Fibroblast of skin of right biceps (primary cell): ENCODE results near the gene OTULIN.

Source experiments
- DNase-seq: peaks from one replicate; pipeline ENCODE4 v3.0.0-alpha.2; 2013

OTULIN gene

DNA sequence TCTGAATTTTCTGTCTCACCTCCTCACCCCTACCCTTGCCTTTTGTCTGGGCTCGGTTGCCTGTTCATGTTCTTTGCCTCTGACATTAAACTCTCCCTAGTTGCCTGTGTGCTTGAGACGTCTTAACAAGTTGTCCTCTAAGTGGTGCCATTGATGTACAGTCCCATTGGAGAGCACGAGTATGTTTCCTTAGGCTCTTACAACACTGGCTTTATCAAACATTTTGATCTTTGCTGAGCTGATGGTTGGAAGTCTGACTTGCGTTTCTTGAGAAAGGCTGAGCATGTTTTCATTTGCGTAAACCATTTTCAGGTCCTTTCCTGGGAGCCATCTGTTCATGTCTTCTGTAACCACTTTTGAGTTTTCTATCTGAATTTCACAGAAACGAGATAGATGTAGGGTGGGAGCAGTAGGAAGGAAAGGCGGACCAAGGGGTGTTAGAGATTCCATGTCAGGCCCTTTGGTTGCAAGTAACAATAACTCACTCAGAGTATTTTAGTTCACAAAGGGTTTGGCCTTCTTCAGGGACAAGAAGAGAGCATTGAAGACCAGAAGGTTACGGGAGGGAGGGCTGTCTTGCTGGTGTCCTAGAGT is 35.4 kb downstream of the OTULIN start:
- DNase-seq: no peak

DNA sequence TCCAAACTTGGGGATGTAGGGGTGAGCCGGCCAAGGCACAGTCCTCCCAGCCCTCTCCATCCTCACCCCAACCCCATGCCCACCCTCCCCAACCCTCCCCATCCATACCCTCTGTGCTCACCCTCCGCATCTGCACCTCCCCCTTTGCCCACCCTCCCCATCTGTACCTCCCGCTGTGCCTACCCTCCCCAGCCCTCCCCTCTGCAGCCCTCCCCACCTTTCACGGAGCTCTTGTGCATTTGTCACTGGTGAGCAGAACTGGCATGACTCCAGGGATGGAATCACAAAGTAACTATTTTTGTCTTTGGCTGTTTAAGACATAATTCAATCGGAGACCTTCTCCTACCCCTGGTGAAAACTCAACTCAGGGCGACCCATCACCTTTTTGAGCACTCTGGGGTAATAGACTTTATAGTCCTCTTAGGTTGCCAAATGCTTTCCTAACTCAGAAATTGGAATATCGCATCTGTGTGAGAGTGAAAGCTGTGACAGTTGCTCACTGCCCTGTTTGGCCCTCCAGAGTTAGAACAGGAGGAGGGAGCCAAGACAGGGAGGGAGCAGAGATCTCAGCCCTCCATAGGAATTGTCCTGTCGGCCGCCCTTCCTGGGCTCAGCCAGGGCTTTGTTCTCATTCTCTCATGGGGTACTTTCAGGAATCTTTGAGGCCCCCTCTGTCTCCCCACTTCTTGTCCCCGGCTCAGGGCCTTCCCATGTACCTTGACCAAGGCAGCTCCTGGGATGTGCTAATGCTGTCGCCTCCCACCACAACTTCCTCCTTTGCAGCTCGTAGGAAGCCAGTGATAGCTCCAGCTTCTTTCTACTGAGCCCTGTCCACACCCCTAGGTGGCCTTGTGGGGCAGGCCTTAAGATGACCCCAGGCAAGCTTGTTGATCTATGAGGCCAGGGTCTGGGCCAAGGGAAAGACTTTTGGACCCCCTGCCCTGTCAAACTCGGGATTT is 36.2 kb downstream of the OTULIN start:
- peak; percentile 35 for DNase-seq

DNA sequence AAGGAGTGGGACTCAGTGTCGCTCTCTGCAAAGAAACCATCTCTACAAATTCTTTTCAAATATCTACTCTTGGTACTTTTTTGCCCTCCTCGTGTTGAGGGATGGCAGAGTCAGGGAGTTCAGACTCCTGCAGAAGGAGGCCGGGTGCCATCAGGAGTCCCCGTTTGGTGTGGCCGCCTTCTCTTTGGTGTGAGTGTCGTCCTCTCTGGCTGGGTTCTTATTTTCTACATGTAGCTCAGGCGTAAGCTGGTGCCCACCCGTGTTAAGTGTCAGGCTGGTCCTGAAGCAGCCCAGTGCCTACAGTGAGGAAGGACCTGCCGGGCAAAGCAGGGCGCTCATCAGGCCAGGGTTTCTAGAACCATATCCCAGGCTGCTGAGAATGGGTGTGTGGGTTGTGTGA is 37.0 kb downstream of the OTULIN start:
- no peak for DNase-seq

DNA sequence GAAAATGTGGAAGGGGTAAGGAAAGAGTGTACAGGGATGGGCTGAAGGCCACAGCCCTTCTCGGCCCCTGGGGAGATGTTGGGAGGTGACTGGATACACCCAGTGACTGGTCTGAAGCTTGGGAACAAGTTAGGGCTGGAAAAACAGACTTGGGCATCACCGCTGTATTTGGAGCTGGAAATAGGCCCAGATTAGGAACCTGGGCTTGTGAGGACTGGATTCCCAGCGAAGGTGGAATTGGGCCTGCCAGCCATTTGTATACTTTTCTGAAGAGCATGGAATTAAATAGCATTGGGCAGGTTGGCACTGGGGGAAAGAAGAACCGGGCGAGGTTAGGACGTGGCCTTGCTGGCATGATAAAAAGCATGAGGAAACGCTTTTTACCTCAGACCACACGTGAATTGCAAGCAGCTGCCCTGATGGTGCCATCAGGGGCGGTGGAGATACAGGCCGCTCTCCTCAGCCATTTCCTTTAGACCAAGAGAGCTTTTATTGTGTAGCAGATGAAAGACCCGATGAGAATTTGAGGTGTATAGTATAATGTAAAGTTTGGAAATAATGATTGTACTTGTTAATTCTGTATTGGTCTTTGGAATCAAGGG is 37.8 kb downstream of the OTULIN start:
- no peak for DNase-seq

DNA sequence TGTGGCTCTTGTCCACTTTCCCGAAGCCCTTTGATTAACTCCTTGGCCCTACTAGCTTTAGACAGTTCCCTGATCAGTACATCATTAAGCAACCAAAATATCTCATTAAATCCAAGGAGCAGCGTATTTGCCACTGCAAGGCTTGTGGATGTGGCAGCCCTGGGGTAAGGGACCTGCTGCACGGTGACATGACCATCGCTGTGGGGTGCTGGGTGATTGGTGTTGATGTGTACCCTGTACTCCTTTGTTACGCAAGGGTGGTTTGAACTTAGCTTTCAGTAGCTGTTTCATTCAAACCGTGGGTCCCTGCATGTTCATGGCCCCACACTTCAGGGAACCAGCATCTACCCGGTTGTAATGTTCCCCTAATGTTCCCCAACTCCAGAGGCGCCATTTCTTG is 41.0 kb downstream of the OTULIN start:
- no peak for DNase-seq

DNA sequence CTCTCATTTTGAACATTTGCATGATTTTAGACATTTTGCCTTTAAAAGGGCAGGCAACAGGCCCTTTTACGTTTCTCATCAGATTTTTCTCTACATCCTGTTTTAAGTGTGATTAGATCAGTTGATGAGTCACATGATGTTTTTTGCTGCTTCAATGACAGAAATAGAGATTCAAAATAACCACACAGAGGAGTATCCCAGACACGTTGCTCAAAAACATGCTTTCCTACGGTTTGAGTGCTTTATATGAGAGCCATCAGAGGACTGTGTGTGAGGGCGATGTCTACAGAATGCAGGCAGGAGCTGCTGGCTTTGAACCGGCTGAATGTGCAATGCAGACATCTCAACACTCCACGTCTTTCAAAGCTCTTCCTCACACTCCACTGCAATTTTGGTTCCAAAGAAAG is 42.1 kb downstream of the OTULIN start:
- peak; percentile 75 for DNase-seq

DNA sequence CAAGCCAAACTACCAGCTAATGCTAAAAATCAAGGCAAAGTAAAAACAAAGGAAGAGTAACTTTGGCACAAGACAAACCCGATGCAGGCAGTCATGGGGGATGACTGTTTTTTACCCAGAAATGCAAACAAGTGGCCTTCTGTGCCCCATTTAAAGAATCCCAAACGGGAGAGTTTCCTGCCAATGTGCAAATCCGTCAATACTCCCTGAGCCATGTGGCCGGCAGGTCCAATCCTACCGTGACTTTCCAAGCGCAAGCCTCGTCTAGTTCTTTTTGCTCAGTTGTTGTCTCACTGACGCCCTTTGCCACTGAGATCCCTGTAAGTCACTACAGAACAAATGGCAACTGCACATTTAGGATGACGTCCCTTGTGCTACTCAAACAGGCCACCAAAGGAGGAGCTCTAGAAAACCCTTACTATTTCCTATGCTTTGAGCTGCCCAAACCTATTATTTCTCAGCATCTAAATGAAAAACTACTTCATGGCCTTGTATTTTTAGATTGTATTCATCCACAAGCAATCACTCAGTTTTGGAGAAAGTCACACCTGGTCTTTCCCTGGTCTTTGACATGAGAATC is 43.4 kb downstream of the OTULIN start:
- no peak for DNase-seq

DNA sequence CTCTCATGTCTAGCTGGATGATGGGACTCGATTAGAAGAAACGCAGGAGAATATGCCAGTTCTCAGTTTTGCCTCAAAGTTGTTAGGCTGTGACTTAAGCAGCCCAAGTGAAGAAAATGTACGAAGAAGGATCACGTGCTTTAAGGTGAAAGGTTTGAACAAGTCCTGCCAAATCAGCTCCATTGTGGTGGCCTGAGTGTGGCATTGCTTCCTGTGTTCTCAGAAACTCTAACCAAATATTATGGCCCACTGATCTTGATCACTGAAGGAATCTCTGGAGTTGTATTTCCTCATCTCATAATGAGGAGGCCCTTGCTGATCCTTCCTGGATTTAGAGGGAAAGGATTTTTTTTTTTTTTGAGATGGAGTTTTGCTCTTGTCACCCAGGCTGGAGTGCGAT is 44.0 kb downstream of the OTULIN start:
- no peak for DNase-seq

DNA sequence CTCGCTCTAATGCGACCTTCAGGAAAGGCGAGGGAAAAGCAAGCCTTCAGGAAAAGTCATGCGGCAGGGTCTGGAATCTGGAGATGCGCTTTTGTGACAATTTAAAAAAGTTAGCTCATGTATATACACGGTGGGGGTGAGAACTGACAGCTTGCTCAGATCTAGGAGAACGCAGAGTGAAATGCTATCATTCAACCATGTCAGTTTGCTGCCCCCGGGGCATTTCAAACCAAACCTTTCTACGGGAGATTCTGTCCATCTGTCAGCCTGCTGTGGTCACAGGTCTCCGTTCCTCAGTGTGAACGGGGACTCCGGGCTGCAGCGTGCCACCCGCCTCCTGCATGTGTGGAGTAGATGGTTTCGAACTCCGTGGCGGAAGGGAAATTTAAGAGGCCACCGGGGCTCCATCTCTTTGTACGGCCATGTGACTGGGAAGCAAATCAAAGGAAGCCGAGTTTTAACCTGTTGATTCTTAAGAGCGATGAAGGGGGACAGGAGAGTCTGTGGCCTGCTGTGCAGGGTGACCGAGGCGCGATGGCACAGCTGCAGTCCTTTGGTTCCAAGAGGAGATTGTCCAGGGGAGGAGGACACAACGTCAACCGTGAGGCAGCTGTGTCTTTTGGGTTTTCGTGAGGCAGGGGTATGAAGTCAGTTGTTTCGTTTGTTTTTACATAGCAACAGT is 45.9 kb downstream of the OTULIN start:
- no peak for DNase-seq

DNA sequence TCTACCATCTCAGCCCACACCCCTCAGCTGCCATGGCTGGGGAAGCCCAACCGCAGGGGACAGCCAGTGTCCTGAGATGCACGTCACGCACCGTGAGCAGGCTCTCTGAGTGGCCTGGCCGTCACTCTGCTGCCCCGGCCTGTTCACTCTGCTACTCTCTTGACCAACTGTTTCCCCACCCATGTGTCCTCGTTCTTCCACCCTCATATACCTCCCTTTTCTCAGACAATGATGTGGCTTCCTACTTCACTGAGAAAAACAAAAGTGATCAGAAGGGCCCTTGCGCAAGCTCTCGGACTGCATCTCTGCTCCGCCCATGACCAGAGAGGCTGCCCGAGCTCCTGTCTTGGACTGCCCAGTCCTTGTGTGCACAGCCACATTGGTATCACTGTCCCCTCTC is 47.6 kb downstream of the OTULIN start:
- DNase-seq: no peak

DNA sequence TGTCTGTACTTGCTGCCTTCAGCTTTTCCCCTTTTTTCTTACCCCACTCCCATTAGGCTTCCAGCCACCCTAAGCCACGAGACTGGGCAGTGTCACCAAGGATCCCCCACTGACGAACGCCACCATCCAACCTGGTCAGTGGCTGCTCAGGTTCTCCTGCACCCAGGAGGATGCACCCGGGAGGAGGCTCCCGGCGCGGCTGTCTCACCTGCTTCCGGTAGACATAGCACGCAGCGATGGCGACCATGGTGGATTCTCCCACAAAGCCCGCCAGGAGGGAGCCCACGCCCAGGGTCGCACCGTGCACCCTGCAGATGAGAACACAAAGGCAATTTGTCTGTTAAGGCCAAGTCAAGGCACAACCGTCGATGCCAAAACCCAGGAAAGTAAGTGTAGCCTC is 48.1 kb downstream of the OTULIN start:
- DNase-seq: no peak

DNA sequence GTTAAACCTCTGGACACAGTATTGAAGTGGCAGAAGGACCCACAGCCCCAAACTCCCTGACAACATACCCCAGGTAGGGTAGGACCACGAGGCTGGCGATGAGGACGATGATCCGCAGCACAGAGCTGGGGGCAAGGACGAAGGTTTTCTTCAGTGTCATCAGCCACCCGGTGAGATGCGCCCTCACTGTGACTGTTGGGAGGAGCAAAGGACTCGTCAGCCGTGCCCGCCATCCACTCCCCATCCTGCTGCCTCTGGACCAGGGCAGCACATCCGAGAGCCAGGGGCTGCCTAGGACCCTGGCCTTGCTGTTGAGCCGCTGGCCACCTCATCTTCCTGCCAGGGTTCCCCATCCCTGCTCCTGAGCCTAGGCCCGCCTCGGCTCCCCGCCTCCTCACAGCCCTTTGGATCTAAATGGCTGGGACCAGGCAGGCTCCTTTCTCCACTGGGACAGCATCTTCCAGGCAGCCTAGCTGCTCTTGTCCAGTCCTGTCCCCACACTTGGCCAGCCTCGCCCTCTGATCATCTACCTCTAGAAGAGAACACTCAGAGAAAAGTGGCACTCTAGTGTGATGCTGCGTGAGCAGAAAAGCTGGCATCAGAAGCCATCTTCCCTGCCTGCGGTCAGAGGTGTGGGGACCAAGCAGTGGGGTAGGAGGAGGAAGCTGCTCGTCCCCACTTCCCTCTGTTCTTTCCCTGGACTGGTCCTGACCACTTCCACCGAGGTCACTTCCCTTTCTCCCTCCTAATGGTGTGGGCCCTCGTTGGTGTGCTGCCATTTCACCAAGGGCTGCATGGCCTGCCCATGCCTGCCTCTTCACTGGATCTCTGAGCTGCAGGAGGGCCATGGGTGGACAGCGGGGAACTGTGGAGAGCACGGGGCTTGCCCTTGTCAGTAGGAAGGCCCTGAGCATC is 49.2 kb downstream of the OTULIN start:
- DNase-seq: no peak

DNA sequence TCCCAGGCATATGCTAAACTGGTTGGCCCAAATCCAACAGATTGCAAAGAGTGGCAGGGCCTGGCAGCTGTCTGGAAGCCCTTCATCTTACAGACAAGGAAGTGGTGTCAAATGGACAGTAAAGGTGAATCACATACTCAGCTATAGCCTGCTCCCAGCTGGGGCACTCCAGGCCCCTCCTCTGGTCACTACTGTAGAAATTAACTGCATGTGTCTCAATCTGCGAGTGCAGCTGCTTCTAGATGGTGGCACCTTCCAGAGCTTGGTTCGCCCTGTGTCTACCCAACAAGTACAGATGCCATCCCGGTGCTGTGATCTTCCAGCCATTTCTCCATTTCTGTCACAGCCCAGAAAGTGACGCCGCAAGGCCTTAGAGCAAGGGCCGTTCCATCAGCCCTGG is 50.2 kb downstream of the OTULIN start:
- DNase-seq: no peak

DNA sequence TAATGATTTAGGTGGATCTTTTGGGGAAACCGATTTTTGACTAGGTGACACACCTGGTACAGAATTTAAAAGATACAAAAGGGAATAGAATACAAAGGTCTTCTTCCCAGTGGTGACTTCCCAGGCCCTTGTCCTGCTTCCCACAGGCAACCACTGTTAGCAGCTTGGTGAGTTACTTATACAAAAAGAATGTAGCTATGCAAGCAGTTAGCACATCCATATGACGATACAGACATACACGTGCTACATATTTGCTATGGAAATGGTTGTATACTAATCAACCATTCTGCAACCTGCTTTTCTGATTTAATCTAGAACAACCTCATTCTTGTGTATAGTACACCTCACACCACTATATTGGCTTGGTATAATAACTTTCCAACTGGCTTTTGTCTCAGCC is 51.0 kb downstream of the OTULIN start:
- peak; percentile 52 for DNase-seq

DNA sequence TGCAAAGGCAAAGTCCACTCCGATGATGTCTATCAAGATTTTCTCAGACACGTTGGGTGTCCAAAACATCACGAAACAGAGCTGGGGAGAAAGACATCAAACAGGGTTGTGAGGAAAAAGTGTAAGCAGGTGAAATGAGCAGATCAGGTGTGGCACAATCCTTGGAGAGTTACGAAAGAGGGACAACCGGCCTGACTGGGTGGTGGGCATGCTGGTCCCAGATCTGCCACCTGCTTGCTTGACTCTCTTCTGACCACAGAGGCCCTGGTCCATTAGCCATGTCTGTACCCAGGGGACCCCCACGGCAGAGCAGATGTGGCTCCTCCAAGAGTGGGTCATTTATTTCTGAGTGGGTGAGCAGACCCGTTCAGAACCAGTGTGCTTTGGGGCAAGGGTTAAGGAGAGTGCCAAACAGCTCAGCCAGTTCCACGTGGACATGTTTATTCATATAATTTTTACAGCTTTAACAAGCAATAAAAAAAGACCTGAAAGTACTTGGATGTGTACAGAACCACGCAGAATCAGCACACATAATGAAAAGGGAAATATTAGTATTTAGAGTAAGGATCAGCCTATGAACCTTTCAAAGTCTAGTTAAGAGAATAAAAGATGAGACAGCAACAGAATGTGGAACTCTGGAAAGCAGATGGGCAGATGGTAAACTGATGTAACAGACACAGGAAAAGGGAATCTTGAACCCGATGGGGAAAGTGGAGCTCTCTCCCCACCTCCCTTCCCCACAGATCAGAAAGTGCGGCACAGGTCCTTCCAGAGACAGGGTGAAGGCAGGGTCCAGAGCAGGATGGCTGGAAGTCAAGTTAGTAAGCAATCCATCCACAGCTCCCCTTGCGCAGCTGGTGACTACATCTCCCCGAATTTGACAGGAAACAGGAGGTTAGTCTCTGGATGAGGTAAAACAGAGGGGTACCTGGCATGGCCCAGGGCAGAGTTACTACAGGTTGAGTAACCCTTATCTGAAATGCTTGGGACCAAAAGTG is 52.5 kb downstream of the OTULIN start:
- no peak for DNase-seq

DNA sequence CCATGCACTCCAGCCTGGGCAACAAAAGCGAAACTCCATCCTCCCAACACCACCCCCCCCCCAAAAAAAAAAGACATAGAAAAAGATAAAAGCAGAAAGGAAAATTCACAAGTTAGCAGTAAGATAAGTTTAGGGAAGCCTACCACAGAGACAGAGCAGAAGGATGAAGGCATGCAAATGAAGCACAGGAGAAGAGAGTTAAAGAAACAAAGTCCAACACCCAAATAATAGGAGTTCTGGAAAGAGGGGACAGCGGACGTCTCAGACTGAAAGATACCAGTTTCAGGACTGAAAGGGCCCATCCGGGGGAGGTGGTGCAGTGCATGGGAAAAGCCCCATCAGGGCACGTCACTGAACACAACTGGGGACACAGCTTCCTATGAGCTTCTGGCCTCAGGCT is 54.3 kb downstream of the OTULIN start:
- DNase-seq: no peak

DNA sequence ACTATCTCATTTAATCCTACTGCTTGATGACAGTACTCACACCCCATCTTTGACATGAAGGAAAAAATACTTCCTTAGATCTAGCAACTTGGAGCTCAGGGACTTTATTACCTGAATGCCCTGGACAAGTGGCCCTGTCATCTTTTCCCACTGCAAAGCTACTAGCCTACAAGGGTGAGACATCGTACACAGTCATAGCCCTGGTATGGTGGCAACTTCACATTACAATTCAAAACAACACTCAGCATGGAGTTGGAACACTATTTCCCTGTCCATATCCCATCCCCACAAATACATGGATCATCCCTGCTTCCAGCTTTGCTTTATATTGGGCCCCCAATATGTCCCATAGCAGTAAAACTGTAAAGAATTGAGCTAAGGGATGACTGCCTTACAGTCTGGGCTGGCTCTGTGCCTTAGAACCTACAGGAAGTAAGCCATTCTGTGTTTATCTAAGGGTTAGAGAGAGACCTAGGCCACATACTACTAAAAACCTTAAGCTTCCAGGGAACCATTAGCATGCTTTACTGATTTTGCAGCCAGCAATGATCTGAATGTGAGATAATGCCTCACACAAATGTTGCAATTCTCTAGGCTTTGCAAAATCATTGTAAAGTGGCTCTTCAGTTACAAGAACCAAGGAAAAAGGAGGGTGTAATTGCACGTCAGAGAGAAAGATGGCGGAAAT is 55.9 kb downstream of the OTULIN start:
- DNase-seq: peak; percentile 66

DNA sequence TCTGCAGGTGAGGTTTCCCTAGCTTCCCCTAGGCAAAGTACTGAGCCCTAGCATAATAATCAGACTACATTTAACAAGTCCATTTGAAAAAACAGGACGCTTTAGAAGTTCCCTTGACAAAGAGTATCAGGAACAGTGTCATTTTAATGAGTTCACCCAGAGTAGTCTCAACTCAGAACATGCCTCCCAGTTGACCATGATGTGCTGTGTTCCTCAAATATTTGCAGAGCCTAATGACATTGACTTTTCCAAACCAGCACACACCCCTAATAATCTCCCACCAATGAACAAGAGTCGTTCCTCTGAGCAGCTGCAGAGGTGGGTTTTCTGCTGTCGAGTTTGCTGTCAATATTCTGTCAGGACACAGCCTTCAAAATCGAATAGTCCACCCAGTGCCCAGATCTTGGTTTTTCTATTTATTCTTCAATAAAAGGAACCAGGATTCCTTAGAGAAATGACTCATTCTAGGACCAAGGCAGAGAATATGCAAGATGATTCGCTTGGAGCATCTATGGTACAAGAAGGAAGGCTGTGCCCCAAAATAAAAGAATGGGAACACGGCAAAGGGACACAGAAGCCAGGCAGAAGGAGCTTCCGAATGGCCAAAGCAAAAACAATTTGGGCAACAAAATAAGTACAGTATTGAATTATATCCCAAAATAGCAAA is 57.6 kb downstream of the OTULIN start:
- peak; percentile 39 for DNase-seq

DNA sequence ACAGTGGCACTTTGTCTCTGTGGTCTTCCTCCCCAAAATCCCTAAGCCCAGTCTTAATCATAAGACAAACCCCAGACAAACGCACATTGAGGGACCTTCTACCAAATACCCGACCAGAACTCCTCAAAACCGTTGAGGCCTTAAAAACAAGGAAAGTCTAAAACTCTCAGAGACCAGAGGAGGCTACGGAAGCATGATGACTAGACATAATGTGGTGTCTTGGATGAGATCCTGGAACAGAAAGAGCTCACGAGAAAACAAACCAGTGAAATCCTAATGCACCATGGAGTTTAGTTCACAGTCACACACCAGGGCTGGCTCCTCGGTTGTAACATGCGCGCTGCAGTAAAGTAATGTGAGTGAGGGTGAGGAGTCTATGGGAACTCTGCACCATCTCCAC is 58.4 kb downstream of the OTULIN start:
- no peak for DNase-seq
